ENCODE results near the gene PI4KB.
A peak's percentile ranks its signal among the peaks of the same experiment; 100 is the strongest.

The PI4KB gene

DNA sequence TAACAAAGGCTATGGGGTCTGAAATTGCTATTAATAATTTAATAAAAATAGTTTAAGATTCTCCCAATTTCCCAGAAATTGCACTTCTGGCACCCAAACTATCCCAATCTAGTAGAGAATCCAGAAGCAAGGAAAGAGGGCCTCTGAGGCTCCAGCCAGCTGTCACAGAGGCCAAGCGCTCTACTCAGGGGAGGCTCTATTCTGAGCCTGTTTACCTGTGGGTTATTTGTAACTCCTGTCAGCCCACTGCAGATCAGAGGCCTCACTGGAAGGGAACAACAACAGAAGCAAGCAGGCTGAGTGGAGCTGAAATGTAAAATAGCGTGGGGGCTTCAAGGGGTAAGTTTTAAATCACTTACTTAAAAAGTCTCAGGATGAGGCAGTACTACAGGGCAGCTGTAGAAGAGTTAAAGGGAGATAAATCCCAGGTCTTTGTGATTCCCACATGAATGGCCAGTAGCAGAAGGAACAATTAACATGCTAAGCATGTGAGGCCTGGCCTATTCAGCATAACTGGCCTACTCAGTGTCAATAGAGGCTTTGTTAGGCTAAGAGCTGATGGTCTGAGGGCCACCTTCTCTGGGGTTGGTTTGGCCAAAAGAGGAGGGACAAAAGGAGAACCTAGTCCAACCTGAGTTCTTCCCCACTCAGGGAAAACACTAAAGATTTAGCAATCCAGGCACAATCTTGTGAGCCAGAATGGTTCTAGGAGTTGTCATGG, 32.3 kb downstream of the PI4KB start:
- Mint-ChIP-seq H3K4me3 (no peak overlapping the region), H3K36me3 (peaks cover 99% of the 10 kb centered on the region), H3K4me1 (peaks cover 9% of the 10 kb centered on the region), H3K27ac (peak overlapping the region; percentile 79), H3K9me3 (no peaks in the 10 kb centered on the region)
- no peak for DNase-seq (ENCODE audit: low spot score in 2 of 2)
- no peak for ATAC-seq

- Mint-ChIP-seq H3K4me3 (no peak overlapping the region), H3K9me3 (no peaks in the 10 kb centered on the region), H3K27ac (peak overlapping the region; percentile 70), H3K36me3 (peaks cover 99% of the 10 kb centered on the region), H3K4me1 (peaks cover 27% of the 10 kb centered on the region)
- no peak for ATAC-seq
- no peak for DNase-seq (ENCODE audit: low spot score in 2 of 2)
Observed at GRCh38 chr1:151293093-151293492, 34.1 kb downstream of the PI4KB start.

DNA sequence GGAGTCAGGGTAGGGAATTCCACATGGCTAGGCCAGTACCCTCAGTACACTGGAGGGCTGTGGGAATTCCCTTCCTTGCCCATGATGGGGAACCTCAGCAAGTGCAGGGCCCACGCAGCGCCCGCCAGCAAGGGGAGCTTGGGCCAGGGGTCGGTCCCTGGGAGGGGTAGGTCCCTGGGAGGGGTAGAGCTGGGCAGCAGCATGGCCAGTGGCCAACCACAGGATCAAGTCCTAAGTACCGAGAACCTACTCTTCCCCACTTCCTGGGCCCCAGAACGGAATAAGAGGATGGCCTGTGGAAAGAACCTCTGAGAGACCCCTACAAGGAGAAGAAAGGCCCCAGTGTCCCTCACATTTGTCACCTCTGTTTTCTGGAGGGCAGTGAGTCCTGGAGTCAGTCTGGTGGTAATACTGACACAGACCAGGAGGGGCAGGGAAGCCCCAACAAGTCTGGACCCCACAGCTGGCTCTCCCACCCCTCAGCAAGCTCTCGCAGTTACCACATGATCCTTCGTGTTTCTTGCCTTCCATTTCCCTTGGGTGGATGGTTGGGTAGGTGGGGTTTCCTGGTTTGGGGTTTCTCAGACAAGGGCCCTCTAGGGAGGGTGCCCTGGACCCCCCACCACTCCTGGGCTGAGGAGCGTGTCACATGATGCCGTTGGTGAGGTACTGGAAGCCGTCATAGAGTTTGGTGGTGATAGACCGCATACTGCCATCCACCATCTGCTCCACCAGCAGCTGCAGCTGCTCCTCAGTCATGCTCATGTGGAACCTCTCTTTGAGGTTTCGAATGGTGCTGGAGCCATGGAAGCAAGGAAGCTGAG, 34.8 kb downstream of the PI4KB start:
- ATAC-seq (peak; percentile 11), DNase-seq (ENCODE audit: low spot score in 2 of 2) (no peak)
- H3K4me3 Mint-ChIP-seq = no peak overlapping the region
- H3K27ac Mint-ChIP-seq = peak overlapping the region; percentile 70
- peaks cover 99% of the 10 kb centered on the region for H3K36me3 Mint-ChIP-seq
- H3K9me3 Mint-ChIP-seq = no peaks in the 10 kb centered on the region
- peaks cover 27% of the 10 kb centered on the region for H3K4me1 Mint-ChIP-seq

- peak; percentile 17 for ATAC-seq
Observed at GRCh38 chr1:151290709-151291303, 36.4 kb downstream of the PI4KB start.

GRCh38 chr1:151289991-151290708, 37.1 kb downstream of the PI4KB start:
- DNase-seq (ENCODE audit: low spot score in 2 of 2) = no peak
- Mint-ChIP-seq H3K36me3 (peaks cover 99% of the 10 kb centered on the region), H3K9me3 (no peaks in the 10 kb centered on the region), H3K4me3 (no peak overlapping the region), H3K27ac (peak overlapping the region; percentile 91), H3K4me1 (peaks cover 40% of the 10 kb centered on the region)
- ATAC-seq = no peak

More at GRCh38 chr1:151290709-151291303, 36.4 kb downstream of the PI4KB start:
- no peak overlapping the region for H3K4me3 Mint-ChIP-seq
- no peak for DNase-seq (ENCODE audit: low spot score in 2 of 2)
- H3K27ac Mint-ChIP-seq = peak overlapping the region; percentile 91
- H3K9me3 Mint-ChIP-seq = no peaks in the 10 kb centered on the region
- peaks cover 38% of the 10 kb centered on the region for H3K4me1 Mint-ChIP-seq
- peaks cover 99% of the 10 kb centered on the region for H3K36me3 Mint-ChIP-seq

DNA sequence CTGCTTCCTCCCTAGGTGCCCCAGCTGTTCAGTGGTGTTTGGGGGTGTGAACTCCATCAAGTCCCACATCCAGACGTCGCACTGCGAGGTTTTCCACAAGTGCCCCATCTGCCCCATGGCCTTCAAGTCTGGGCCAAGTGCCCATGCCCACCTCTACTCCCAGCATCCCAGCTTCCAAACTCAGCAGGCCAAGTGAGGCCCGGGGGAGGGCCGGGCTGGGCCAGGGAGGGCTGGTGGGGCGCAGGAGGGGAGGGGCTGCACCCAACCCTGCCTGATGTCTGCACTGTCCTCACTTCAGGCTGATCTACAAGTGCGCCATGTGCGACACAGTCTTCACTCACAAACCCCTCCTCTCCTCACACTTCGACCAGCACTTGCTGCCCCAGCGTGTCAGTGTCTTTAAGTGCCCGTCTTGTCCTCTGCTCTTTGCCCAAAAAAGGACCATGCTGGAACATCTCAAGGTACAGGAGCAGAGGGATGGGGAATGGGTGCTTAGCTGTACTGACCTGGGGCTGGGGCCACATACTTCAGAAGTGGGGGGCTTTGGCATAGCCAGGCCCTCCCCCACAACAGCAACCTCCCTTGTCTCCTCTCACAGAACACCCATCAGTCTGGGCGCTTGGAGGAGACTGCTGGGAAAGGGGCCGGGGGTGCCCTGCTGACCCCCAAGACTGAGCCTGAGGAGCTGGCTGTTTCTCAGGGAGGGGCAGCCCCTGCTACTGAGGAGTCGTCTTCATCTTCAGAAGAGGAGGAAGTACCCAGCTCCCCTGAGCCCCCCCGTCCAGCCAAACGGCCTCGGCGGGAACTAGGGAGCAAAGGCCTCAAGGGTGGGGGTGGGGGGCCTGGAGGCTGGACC, 37.9 kb downstream of the PI4KB start:
- Mint-ChIP-seq H3K9me3 (no peaks in the 10 kb centered on the region), H3K27ac (peak overlapping the region; percentile 91), H3K36me3 (peaks cover 99% of the 10 kb centered on the region), H3K4me3 (no peak overlapping the region), H3K4me1 (peaks cover 45% of the 10 kb centered on the region)
- DNase-seq (ENCODE audit: low spot score in 2 of 2) (no peak), ATAC-seq (no peak)

GRCh38 chr1:151288502-151288901, 38.7 kb downstream of the PI4KB start:
- H3K4me3 Mint-ChIP-seq = no peak overlapping the region
- H3K36me3 Mint-ChIP-seq = peaks cover 99% of the 10 kb centered on the region
- H3K9me3 Mint-ChIP-seq = no peaks in the 10 kb centered on the region
- no peak for DNase-seq (ENCODE audit: low spot score in 2 of 2)
- H3K4me1 Mint-ChIP-seq = peaks cover 53% of the 10 kb centered on the region
- ATAC-seq = no peak
- H3K27ac Mint-ChIP-seq = peak overlapping the region; percentile 91

- Mint-ChIP-seq H3K4me1 (peaks cover 58% of the 10 kb centered on the region), H3K36me3 (peaks cover 99% of the 10 kb centered on the region), H3K9me3 (no peaks in the 10 kb centered on the region), H3K4me3 (no peak overlapping the region), H3K27ac (peak overlapping the region; percentile 91)
- DNase-seq (ENCODE audit: low spot score in 2 of 2) (no peak), ATAC-seq (no peak)
Observed at GRCh38 chr1:151287767-151288500, 39.3 kb downstream of the PI4KB start.

DNA sequence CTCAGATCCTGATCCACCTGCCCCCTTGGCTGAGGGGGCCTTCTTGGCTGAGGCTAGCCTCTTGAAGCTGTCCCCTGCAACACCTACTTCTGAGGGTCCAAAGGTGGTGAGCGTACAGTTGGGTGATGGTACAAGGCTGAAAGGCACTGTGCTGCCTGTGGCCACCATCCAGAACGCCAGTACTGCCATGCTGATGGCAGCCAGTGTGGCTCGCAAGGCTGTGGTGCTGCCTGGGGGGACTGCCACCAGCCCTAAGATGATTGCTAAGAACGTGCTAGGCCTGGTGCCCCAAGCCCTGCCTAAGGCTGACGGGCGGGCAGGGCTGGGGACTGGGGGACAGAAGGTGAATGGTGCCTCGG, 39.9 kb downstream of the PI4KB start:
- H3K9me3 Mint-ChIP-seq = no peaks in the 10 kb centered on the region
- peaks cover 95% of the 10 kb centered on the region for H3K36me3 Mint-ChIP-seq
- ATAC-seq = no peak
- H3K4me1 Mint-ChIP-seq = peaks cover 60% of the 10 kb centered on the region
- H3K27ac Mint-ChIP-seq = peak overlapping the region; percentile 74
- DNase-seq (ENCODE audit: low spot score in 2 of 2) = no peak
- H3K4me3 Mint-ChIP-seq = no peak overlapping the region

- ATAC-seq (no peak), DNase-seq (ENCODE audit: low spot score in 2 of 2) (no peak)
- H3K36me3 Mint-ChIP-seq = peaks cover 95% of the 10 kb centered on the region
- no peaks in the 10 kb centered on the region for H3K9me3 Mint-ChIP-seq
- H3K27ac Mint-ChIP-seq = peak overlapping the region; percentile 74
- no peak overlapping the region for H3K4me3 Mint-ChIP-seq
- peaks cover 60% of the 10 kb centered on the region for H3K4me1 Mint-ChIP-seq
Observed at GRCh38 chr1:151286619-151287340, 40.4 kb downstream of the PI4KB start.

GRCh38 chr1:151284013-151284577, 43.1 kb downstream of the PI4KB start:
- peak overlapping the region; percentile 95 for H3K4me3 Mint-ChIP-seq
- no peak for DNase-seq (ENCODE audit: low spot score in 2 of 2)
- no peak for ATAC-seq
- H3K4me1 Mint-ChIP-seq = peaks cover 43% of the 10 kb centered on the region
- peak overlapping the region; percentile 99 for H3K27ac Mint-ChIP-seq
- no peaks in the 10 kb centered on the region for H3K9me3 Mint-ChIP-seq
- peaks cover 78% of the 10 kb centered on the region for H3K36me3 Mint-ChIP-seq

DNA sequence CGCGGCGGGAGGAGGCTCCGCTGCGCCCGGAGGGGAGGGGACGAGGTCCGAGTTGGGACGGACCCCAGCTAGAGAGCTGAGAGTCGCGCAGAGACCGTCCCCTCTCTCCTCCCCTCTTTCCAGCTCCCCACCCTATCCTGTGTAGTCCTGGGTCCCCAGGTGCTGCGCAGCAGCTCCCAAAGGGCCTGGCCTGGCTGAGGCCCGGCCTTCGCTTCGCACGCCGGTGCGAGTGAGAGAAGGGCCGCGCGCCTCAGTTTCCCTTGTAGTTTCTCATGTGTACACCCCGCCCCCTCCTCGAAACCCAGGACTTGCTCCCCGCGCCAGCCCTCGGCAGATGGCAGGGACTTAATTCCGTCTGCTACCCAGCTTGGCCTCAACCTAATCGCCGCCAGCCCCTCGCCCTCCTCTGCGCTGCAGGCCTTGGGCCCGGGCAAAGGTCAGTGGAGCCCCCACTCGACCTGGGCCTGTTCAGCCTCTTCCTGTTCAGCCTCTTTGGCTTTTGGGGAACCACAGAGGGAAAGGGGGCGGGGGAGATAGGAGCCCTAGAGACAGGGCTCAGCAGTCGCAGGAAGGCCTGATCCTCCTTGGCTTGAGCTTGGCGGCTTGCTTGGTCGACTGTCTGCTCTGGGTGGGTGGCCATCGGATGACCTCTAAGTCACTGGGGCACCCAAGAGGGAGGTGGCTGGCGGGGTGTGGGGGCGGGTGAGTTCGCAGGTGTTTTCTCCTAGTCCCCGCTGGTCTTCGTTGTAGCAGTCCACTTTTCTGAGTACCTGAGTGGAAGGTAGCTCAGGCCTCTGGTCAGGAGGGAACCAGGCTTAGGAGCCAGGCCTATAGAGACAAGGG, 44.1 kb downstream of the PI4KB start:
- Mint-ChIP-seq H3K27ac (peak overlapping the region; percentile 99), H3K9me3 (no peaks in the 10 kb centered on the region), H3K36me3 (peaks cover 68% of the 10 kb centered on the region), H3K4me3 (peak overlapping the region; percentile 95), H3K4me1 (peaks cover 33% of the 10 kb centered on the region)
- no peak for DNase-seq (ENCODE audit: low spot score in 2 of 2)
- ATAC-seq = no peak
